Prostate gland (tissue), 2 donors: ENCODE data around the gene ATP6V0E2. TPM values are rescaled to one million over a fixed set of nuclear protein-coding genes. Genes with fewer than 3 reads are reported as not detected.

Source experiments
- DNase-seq: peaks from one replicate; pipeline ENCODE4 v3.0.0-alpha.2; 2019; ENCODE audit warnings: low spot score
- H3K27ac ChIP-seq, 2 donors: fragments of 200-600 bp; sonication (generic); 2 replicates each; pipeline ENCODE4 v1.5.1; 2017 to 2019
- H3K27me3 ChIP-seq: fragments of 200-600 bp; sonication (generic); replicated peaks from 2 replicates; pipeline ENCODE4 v1.5.1; 2019; ENCODE audit not compliant: insufficient read depth
- H3K36me3 ChIP-seq, 2 donors: fragments of 200-600 bp; sonication (generic); 1 replicate in 1 of 2; 2 replicates in 1 of 2; pipeline versions ENCODE4 v1.5.1 to v1.8.1; 2017 to 2019
- H3K4me1 ChIP-seq: fragments of 200-600 bp; sonication (generic); replicated peaks from 2 replicates; pipeline ENCODE4 v1.5.1; 2019
- H3K4me3 ChIP-seq, 2 donors: fragments of 200-600 bp; sonication (generic); 2 replicates each; pipeline ENCODE4 v1.5.1; 2017 to 2019
- H3K9me3 ChIP-seq: fragments of 200-600 bp; sonication (generic); 2 replicates; pipeline ENCODE4 v1.5.1; 2017
- CTCF ChIP-seq, 4 experiments: fragments of 200-600 bp in 2 of 4; fragments of 450-650 bp in 2 of 4; sonication (generic) in 2 of 4; IDR thresholded peaks; 1 replicate in 3 of 4; 2 replicates in 1 of 4; pipeline ENCODE4 v1.5.1; 2016 to 2019; ENCODE audit warnings: antibody characterized with exemption in 4 of 4, mild to moderate bottlenecking in 2 of 4, moderate library complexity in 2 of 4
- POLR2A ChIP-seq: fragments of 450-650 bp; IDR thresholded peaks from one replicate; pipeline ENCODE4 v1.6.1; 2016; ENCODE audit warnings: antibody characterized with exemption, mild to moderate bottlenecking
- POLR2AphosphoS5 ChIP-seq: sonication (generic); formaldehyde crosslinking; IDR thresholded peaks from one replicate; pipeline ENCODE4 v1.6.1; 2017; ENCODE audit warnings: antibody characterized with exemption
- WGBS: methylation state at CpG from one replicate; pipeline ENCODE4 v1.1.5; 2018; 5-methylcytosine and 5-hydroxymethylcytosine counted together
- intact Hi-C: fragments of 100-400 bp; cut with DNase I; formaldehyde crosslinking; loops from one replicate; pipeline ENCODE4 v1.14.2; 2022
- total RNA-seq, 2 donors: library from RNA; depleted of rRNA; stranded (reverse); fragments of >200 nt; gene quantifications; one replicate each; pipeline ENCODE4 v1.1.0, GENCODE V29; 2016

Gene ATP6V0E2
- total RNA-seq, 2 donors from 2014 or later, result 67.3 to 95.3 TPM

GRCh38 chr7:149839933-149840332, 33.8 kb upstream of the ATP6V0E2 start:
- Histone ChIP-seq H3K27ac (no peak overlapping the region), H3K36me3 (no peaks in the 10 kb centered on the region), H3K4me3 (no peak overlapping the region), H3K27me3 (no peaks in the 10 kb centered on the region), H3K9me3 (no peaks in the 10 kb centered on the region), H3K4me1 (no peaks in the 10 kb centered on the region)
- no peak for DNase-seq
- no peak for TF ChIP-seq CTCF (IDR thresholded peaks at IDR 0.05)
- no peak for TF ChIP-seq POLR2AphosphoS5
- no peak for TF ChIP-seq POLR2A
- WGBS, result 97% methylated on average over 5 of the region's 5 CpGs
- intact Hi-C loops, result loop anchor here (2.0 to 10.0 kb wide), 3 partner anchors 33 to 555 kb away; partner anchors contain the start of genes ATP6V0E2 and ZNF467

- Histone ChIP-seq H3K9me3 (no peaks in the 10 kb centered on the region), H3K4me3 (no peak overlapping the region), H3K27ac (no peak overlapping the region), H3K36me3 (no peaks in the 10 kb centered on the region), H3K27me3 (no peaks in the 10 kb centered on the region), H3K4me1 (no peaks in the 10 kb centered on the region)
- no peak for TF ChIP-seq POLR2AphosphoS5
- TF ChIP-seq CTCF (IDR thresholded peaks at IDR 0.05), result no peak
- no peak for TF ChIP-seq POLR2A
- DNase-seq, result no peak
- 87% methylated on average over 9 of the region's 9 CpGs for WGBS
- intact Hi-C loops, result no loop called here
Measured at GRCh38 chr7:149843566-149843965, 30.2 kb upstream of the ATP6V0E2 start.

- TF ChIP-seq POLR2A (no peak), CTCF (IDR thresholded peaks at IDR 0.05) (no peak), POLR2AphosphoS5 (no peak)
- Histone ChIP-seq H3K27ac (no peak overlapping the region), H3K9me3 (no peaks in the 10 kb centered on the region), H3K27me3 (no peaks in the 10 kb centered on the region), H3K4me3 (no peak overlapping the region), H3K4me1 (no peaks in the 10 kb centered on the region), H3K36me3 (no peaks in the 10 kb centered on the region)
- intact Hi-C loops, result no loop called here
- 37% methylated on average over 6 of the region's 6 CpGs for WGBS
- no peak for DNase-seq
Measured at GRCh38 chr7:149844445-149844844, 29.3 kb upstream of the ATP6V0E2 start.

GRCh38 chr7:149845257-149845980, 28.4 kb upstream of the ATP6V0E2 start:
- no peaks in the 10 kb centered on the region for H3K9me3 ChIP-seq
- 69% methylated on average over 5 of the region's 5 CpGs for WGBS

More at GRCh38 chr7:149845257-149845980, 28.4 kb upstream of the ATP6V0E2 start:
- TF ChIP-seq POLR2A (no peak), POLR2AphosphoS5 (no peak), CTCF (IDR thresholded peaks at IDR 0.05) (no peak)
- Histone ChIP-seq H3K4me3 (no peak overlapping the region), H3K36me3 (no peaks in the 10 kb centered on the region), H3K4me1 (no peaks in the 10 kb centered on the region), H3K27me3 (no peaks in the 10 kb centered on the region), H3K27ac (no peak overlapping the region)
- intact Hi-C loops, result no loop called here
- no peak for DNase-seq
